HCT116 (cell line): ENCODE results near the gene IMPDH1. TPM values are rescaled to one million over a fixed set of nuclear protein-coding genes. Genes with fewer than 3 reads are reported as not detected.

Source experiments
- ATAC-seq: fragments of 200-7000 bp; cut with Tn5 transposase; 2 replicates; pipeline ENCODE4 v1.9.1; 2020; ENCODE audit warnings: mild to moderate bottlenecking, moderate library complexity
- BruUV-seq: library from RNA; stranded (reverse); fragments of 400-500 nt; replicated peaks from 2 replicates; lab custom pipeline; 2021; lab: Mats Ljungman, UMichigan
- CTCF ChIA-PET: fragments of 300-600 bp; sonication (Branson Sonifier 250); formaldehyde crosslinking; loops from one replicate; lab custom pipeline; 2021; ENCODE audit warnings: antibody characterized with exemption; lab: Charles Lee
- POLR2A ChIA-PET: fragments of 300-600, 350-600 bp; sonication (Branson Sonifier 250); formaldehyde crosslinking; loops from one replicate; lab custom pipeline; 2021; ENCODE audit warnings: antibody characterized with exemption; lab: Charles Lee
- RAD21 ChIA-PET, 2 experiments: fragments of 300-600 bp; sonication (Branson Sonifier 250); formaldehyde crosslinking; loops; one replicate each; lab custom pipeline; 2023; ENCODE audit warnings: low total read pairs in 2 of 2; ENCODE audit not compliant: uncharacterized antibody in 2 of 2, unreplicated experiment in 2 of 2, low non-redundant PET in 1 of 2; lab: Charles Lee
- DNase-seq: peaks from one replicate; pipeline ENCODE4 v3.0.0-alpha.2; 2010; ENCODE audit warnings: low read depth, low spot score
- H2AFZ ChIP-seq: fragments of 200-600 bp; shearing (Covaris generic), sonication (generic); 2 replicates; pipeline ENCODE4 v1.6.1; 2017; ENCODE audit warnings: low read depth, mixed run types, mixed read lengths, antibody characterized with exemption, low read length; ENCODE audit not compliant: poor library complexity, severe bottlenecking
- H3K27ac ChIP-seq: 2 replicates; pipeline ENCODE4 v1.5.1; 2012; ENCODE audit warnings: low read depth, low read length
- H3K27me3 ChIP-seq: fragments of 200-600 bp; sonication (generic); 2 replicates; pipeline ENCODE4 v1.6.1; 2016; ENCODE audit warnings: mixed run types, low read length, mixed read lengths; ENCODE audit not compliant: insufficient read depth
- H3K36me3 ChIP-seq, 2 experiments: fragments of 200-500 bp in 1 of 2; fragments of 200-600 bp in 1 of 2; sonication (Bioruptor generic) in 1 of 2; sonication (generic) in 1 of 2; 2 replicates each; pipeline versions ENCODE4 v1.5.1 to v1.6.1; 2014 to 2016; ENCODE audit warnings: low read length in 2 of 2, inconsistent platforms in 1 of 2, mixed read lengths in 1 of 2, mixed run types in 1 of 2; ENCODE audit not compliant: insufficient read depth in 2 of 2, control insufficient read depth in 1 of 2
- H3K4me1 ChIP-seq, 2 experiments: fragments of 200-600 bp in 1 of 2; sonication (generic) in 1 of 2; 2 replicates each; pipeline versions ENCODE4 v1.5.1 to v1.6.1; 2012 to 2017; ENCODE audit warnings: low read length in 2 of 2, inconsistent platforms in 1 of 2, mild to moderate bottlenecking in 1 of 2, mixed read lengths in 1 of 2, mixed run types in 1 of 2, moderate library complexity in 1 of 2; ENCODE audit not compliant: insufficient read depth in 2 of 2, control insufficient read depth in 1 of 2
- H3K4me2 ChIP-seq: fragments of 200-600 bp; sonication (generic); 2 replicates; pipeline ENCODE4 v1.6.1; 2017; ENCODE audit warnings: mixed run types, low read length, mixed read lengths
- H3K4me3 ChIP-seq, 2 experiments: fragments of 200-600 bp in 1 of 2; sonication (generic) in 1 of 2; replicated peaks in 1 of 2; 2 replicates each; pipeline ENCODE4 v1.5.1; 2011 to 2016; ENCODE audit warnings: low read length in 2 of 2, control low read depth in 1 of 2, low read depth in 1 of 2, mild to moderate bottlenecking in 1 of 2, mixed read lengths in 1 of 2, mixed run types in 1 of 2
- H3K79me2 ChIP-seq: fragments of 200-600 bp; sonication (generic); 2 replicates; pipeline ENCODE4 v1.6.1; 2017; ENCODE audit warnings: mild to moderate bottlenecking, mixed run types, low read length, moderate library complexity, mixed read lengths; ENCODE audit not compliant: insufficient read depth
- H3K9ac ChIP-seq: fragments of 200-600 bp; sonication (generic); 2 replicates; pipeline ENCODE4 v1.6.1; 2016; ENCODE audit warnings: low read length, mixed read lengths
- H3K9me2 ChIP-seq: fragments of 200-600 bp; sonication (generic), shearing (Covaris generic); 2 replicates; pipeline ENCODE4 v1.6.1; 2017; ENCODE audit warnings: mixed run types, mild to moderate bottlenecking, moderate library complexity; ENCODE audit not compliant: insufficient read depth
- H3K9me3 ChIP-seq, 2 experiments: fragments of 200-500 bp in 1 of 2; fragments of 200-600 bp in 1 of 2; sonication (Bioruptor generic) in 1 of 2; sonication (generic) in 1 of 2; 2 replicates each; pipeline ENCODE4 v1.6.1; 2014 to 2017; ENCODE audit warnings: low read length in 2 of 2, mixed read lengths in 2 of 2, inconsistent platforms in 1 of 2, low read depth in 1 of 2, mild to moderate bottlenecking in 1 of 2, mixed run types in 1 of 2, moderate library complexity in 1 of 2; ENCODE audit not compliant: control insufficient read depth in 1 of 2, insufficient read depth in 1 of 2
- H4K20me1 ChIP-seq: fragments of 200-600 bp; sonication (generic), shearing (Covaris generic); 2 replicates; pipeline ENCODE4 v1.6.1; 2017; ENCODE audit warnings: mixed run types, mild to moderate bottlenecking, moderate library complexity; ENCODE audit not compliant: insufficient read depth
- EGR1 ChIP-seq: IDR thresholded peaks from 2 replicates; pipeline ENCODE4 v1.6.1; 2012; ENCODE audit warnings: low read depth
- FOSL1 ChIP-seq: IDR thresholded peaks from 2 replicates; pipeline ENCODE4 v1.6.1; 2012; ENCODE audit warnings: low read depth
- JUND ChIP-seq: IDR thresholded peaks from 2 replicates; pipeline ENCODE4 v1.6.1; 2012
- RAD21 ChIP-seq: IDR thresholded peaks from 2 replicates; pipeline ENCODE4 v1.6.1; 2012; ENCODE audit warnings: low read depth, mild to moderate bottlenecking
- SIN3A ChIP-seq: IDR thresholded peaks from 2 replicates; pipeline ENCODE4 v1.6.1; 2012; ENCODE audit warnings: low read depth
- SP1 ChIP-seq: IDR thresholded peaks from 2 replicates; pipeline ENCODE4 v1.6.1; 2012; ENCODE audit warnings: low read depth
- YY1 ChIP-seq: IDR thresholded peaks from 2 replicates; pipeline ENCODE4 v1.6.1; 2011; ENCODE audit warnings: low read length, low read depth, moderate library complexity, mild to moderate bottlenecking; ENCODE audit not compliant: insufficient replicate concordance; ENCODE audit errors: extremely low read depth
- ZNF274 ChIP-seq: fragments of 200-500 bp; sonication (Bioruptor generic); IDR thresholded peaks from 2 replicates; pipeline ENCODE4 v1.6.1; 2014; ENCODE audit warnings: mild to moderate bottlenecking, low read depth, low read length, inconsistent platforms
- intact Hi-C: fragments of 100-400 bp; cut with micrococcal nuclease; formaldehyde crosslinking; loops from 2 replicates; pipeline ENCODE4 v1.10.0; 2022
- total RNA-seq: library from RNA; stranded (reverse); gene quantifications from one replicate; pipeline ENCODE4 v1.2.1, GENCODE V29; 2021; ENCODE audit not compliant: unreplicated experiment
- TF ChIP-seq, protein P1 (sequence below): IDR thresholded peaks from 2 replicates; pipeline ENCODE4 v1.6.1; 2012
- TF ChIP-seq, protein P2 (sequence below): IDR thresholded peaks from 2 replicates; pipeline ENCODE4 v1.6.1; 2012; ENCODE audit warnings: low read depth
- TF ChIP-seq, protein P3 (sequence below), 3 experiments: fragments of 200-600 bp in 1 of 3; sonication (generic) in 1 of 3; IDR thresholded peaks in 2 of 3; conservative IDR thresholded peaks in 1 of 3; 2 replicates each; pipeline ENCODE4 v1.5.1; 2012 to 2017; ENCODE audit warnings: low read depth in 2 of 3, low read length in 2 of 3, antibody characterized with exemption in 1 of 3, borderline replicate concordance in 1 of 3, control low read depth in 1 of 3, mild to moderate bottlenecking in 1 of 3, mixed read lengths in 1 of 3, mixed run types in 1 of 3, moderate library complexity in 1 of 3; ENCODE audit not compliant: insufficient read depth in 1 of 3

Gene IMPDH1
- total RNA-seq, 1 experiment from 2014 or later = 98.2 TPM

DNA sequence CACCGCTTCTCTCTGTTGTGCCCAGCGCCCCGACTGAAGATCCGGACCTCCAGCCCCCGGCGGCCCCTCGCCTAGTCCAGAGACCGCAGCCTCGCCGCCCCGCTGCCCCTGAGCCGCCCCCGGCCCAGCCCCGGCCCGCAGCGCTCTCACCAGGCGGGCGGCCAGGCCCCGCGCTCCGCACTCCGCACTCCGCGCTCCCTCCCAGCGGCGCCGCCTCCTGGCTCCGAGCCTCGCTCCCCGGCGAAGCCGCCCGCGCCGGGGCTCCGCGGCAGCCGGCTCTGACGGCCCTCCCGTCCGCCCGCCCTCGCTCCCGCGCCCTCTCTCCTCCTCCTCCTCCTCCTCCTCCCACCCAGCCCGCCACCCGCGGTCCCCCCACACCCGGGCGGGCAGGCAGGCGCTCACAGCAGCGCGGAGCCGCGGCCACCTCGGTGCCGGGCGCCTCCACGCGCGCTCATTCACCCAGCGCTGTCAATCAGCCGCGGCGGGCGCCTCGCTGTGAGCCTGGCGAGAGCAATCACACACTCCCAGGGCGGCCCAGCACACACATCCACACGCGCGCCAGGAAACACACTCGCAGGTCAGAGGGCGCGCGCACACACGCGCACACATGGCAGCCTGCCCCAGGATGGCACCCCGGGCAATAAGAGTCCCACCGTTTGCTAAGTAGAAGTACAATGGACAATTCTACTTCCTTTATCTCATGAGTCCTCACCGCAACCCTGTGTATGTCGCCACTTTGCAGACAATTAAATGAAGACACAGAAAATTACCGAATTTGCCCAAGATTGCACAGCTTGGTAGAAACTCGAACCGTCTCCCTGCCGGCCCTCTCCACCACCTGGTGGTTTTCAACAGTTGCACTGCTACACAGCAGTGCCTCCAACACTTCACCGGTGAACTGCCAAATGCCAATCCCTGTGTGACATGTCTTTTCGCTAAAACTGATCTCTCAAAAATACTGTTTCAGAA lies 48.1 kb downstream of the IMPDH1 start, which contains the start of gene PRRT4 (continued):
- TF ChIP-seq ZNF274 (no peak), EGR1 (no peak)
- TF ChIP-seq, protein P1, sequence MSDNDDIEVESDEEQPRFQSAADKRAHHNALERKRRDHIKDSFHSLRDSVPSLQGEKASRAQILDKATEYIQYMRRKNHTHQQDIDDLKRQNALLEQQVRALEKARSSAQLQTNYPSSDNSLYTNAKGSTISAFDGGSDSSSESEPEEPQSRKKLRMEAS = no peak; the same call in 1 of the 2 replicates

DNA sequence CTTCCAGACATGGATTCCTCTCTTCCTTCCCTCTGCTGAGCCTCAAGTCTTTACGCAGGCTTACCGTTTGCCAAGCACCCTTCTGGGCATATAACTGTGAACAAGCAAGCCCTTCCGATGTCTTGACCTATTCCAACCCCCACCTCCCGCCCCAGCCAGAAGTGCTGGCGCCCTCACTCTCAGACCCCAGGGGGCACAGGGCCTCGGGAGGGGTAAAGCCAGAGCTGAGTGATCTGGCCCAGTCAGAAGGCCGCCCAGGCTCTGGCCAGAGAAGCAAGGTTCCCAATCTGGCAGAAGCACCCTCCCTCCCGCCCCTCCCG lies 49.5 kb downstream of the IMPDH1 start:
- no peak overlapping the region for H3K4me3 ChIP-seq
- H3K27me3 ChIP-seq = peaks cover 11% of the 10 kb centered on the region; the same call in 1 of the 2 replicates
- ATAC-seq (no peak), DNase-seq (no peak)
- no peaks in the 10 kb centered on the region for H3K9me3 ChIP-seq
- H4K20me1 ChIP-seq = no peaks in the 10 kb centered on the region
- H3K79me2 ChIP-seq = no peaks in the 10 kb centered on the region
- POLR2A ChIA-PET = no interaction called here
- H2AFZ ChIP-seq = no peak overlapping the region
- intact Hi-C loops = no loop called here
- H3K27ac ChIP-seq = no peak overlapping the region
- H3K36me3 ChIP-seq = no peaks in the 10 kb centered on the region
- CTCF ChIA-PET = no interaction called here
- no TSS peak for BruUV-seq
- H3K4me2 ChIP-seq = no peak overlapping the region
- RAD21 ChIA-PET = no interaction called here
- TF ChIP-seq SIN3A = no peak
- no peak for TF ChIP-seq RAD21
- TF ChIP-seq YY1 = no peak
- H3K4me1 ChIP-seq = peaks cover 6 to 18% of the 10 kb centered on the region in 2 experiments
- no peaks in the 10 kb centered on the region for H3K9me2 ChIP-seq
- no peak overlapping the region for H3K9ac ChIP-seq

DNA sequence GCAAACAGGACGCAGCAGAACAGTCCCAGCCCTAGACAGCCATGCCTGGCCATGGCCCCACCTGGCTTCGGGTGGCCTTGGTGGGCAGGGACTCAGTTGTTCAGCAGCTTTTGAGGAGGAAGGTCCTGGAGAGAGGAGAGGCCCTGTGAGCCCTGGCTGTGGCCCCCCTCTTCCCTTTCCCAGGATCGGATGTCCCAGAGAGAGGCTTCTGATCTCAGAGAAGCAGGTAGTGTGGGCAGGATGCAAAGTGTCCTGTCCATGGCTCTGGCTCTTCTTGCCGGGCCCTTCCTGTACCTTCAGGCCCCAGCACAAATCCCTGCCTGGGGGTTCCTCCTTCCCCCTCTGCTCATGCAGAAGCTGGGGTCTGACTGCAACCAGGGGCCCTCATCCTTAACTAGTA lies 49.8 kb downstream of the IMPDH1 start:
- ChIA-PET CTCF (no interaction called here), RAD21 (no interaction called here), POLR2A (no interaction called here)
- Histone ChIP-seq H3K9me3 (no peaks in the 10 kb centered on the region), H2AFZ (no peak overlapping the region), H3K9me2 (no peaks in the 10 kb centered on the region), H3K27me3 (peaks cover 8% of the 10 kb centered on the region; the same call in 1 of the 2 replicates), H4K20me1 (no peaks in the 10 kb centered on the region), H3K27ac (no peak overlapping the region), H3K36me3 (no peaks in the 10 kb centered on the region), H3K79me2 (no peaks in the 10 kb centered on the region), H3K4me2 (no peak overlapping the region), H3K4me3 (no peak overlapping the region), H3K4me1 (peaks cover 6 to 18% of the 10 kb centered on the region in 2 experiments), H3K9ac (no peak overlapping the region)
- no peak for ATAC-seq
- intact Hi-C loops = no loop called here
- DNase-seq = no peak
- no TSS peak for BruUV-seq
- TF ChIP-seq, protein P2, sequence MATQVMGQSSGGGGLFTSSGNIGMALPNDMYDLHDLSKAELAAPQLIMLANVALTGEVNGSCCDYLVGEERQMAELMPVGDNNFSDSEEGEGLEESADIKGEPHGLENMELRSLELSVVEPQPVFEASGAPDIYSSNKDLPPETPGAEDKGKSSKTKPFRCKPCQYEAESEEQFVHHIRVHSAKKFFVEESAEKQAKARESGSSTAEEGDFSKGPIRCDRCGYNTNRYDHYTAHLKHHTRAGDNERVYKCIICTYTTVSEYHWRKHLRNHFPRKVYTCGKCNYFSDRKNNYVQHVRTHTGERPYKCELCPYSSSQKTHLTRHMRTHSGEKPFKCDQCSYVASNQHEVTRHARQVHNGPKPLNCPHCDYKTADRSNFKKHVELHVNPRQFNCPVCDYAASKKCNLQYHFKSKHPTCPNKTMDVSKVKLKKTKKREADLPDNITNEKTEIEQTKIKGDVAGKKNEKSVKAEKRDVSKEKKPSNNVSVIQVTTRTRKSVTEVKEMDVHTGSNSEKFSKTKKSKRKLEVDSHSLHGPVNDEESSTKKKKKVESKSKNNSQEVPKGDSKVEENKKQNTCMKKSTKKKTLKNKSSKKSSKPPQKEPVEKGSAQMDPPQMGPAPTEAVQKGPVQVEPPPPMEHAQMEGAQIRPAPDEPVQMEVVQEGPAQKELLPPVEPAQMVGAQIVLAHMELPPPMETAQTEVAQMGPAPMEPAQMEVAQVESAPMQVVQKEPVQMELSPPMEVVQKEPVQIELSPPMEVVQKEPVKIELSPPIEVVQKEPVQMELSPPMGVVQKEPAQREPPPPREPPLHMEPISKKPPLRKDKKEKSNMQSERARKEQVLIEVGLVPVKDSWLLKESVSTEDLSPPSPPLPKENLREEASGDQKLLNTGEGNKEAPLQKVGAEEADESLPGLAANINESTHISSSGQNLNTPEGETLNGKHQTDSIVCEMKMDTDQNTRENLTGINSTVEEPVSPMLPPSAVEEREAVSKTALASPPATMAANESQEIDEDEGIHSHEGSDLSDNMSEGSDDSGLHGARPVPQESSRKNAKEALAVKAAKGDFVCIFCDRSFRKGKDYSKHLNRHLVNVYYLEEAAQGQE = no peak
- TF ChIP-seq FOSL1 = no peak
- TF ChIP-seq, protein P3, sequence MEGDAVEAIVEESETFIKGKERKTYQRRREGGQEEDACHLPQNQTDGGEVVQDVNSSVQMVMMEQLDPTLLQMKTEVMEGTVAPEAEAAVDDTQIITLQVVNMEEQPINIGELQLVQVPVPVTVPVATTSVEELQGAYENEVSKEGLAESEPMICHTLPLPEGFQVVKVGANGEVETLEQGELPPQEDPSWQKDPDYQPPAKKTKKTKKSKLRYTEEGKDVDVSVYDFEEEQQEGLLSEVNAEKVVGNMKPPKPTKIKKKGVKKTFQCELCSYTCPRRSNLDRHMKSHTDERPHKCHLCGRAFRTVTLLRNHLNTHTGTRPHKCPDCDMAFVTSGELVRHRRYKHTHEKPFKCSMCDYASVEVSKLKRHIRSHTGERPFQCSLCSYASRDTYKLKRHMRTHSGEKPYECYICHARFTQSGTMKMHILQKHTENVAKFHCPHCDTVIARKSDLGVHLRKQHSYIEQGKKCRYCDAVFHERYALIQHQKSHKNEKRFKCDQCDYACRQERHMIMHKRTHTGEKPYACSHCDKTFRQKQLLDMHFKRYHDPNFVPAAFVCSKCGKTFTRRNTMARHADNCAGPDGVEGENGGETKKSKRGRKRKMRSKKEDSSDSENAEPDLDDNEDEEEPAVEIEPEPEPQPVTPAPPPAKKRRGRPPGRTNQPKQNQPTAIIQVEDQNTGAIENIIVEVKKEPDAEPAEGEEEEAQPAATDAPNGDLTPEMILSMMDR (IDR thresholded peaks at IDR 0.05 in 2 of 3, conservative IDR thresholded peaks at IDR 0.05 in 1 of 3; ENCODE audit: borderline replicate concordance in 1 of 3, insufficient read depth in 1 of 3, low read depth in 2 of 3, low read length in 2 of 3) = no peak
- no peak for TF ChIP-seq JUND
- TF ChIP-seq SP1 = no peak
- TF ChIP-seq SIN3A = no peak
